ENCODE measurements around the gene CNTN1.

CNTN1 gene

DNA sequence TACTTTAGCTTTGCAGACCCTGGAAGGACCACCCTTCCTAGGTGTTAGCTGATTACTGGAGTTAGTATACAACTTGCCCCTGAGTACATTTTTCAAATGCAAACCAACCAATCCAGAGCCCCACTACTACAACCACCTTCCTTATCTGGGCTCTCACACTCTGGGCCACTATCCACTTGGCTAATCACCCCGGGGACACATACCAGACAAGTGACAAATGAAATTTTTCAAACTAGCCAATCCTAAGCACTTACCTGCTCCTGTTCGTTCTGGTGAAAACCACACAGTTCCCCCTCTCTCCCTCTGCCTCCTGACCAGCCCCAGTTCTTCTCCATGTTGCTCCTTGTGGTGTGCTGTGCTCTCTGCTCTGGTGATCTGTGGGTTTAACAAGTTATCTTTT lies 140.4 kb downstream of the CNTN1 start:
- no peaks in the 10 kb centered on the region for H3K36me3 ChIP-seq
- H3K4me3 ChIP-seq (ENCODE audit: low read depth, low read length): no peak overlapping the region
- DNase-seq: no peak
- no peaks in the 10 kb centered on the region for H3K27me3 ChIP-seq (ENCODE audit: insufficient read depth, low read depth, severe bottlenecking)
- TF ChIP-seq CTCF (IDR thresholded peaks at IDR 0.05; ENCODE audit: low read depth, low read length): no peak
- no peaks in the 10 kb centered on the region for H3K9me3 ChIP-seq (ENCODE audit: severe bottlenecking)
- H3K27ac ChIP-seq: no peak overlapping the region

DNA sequence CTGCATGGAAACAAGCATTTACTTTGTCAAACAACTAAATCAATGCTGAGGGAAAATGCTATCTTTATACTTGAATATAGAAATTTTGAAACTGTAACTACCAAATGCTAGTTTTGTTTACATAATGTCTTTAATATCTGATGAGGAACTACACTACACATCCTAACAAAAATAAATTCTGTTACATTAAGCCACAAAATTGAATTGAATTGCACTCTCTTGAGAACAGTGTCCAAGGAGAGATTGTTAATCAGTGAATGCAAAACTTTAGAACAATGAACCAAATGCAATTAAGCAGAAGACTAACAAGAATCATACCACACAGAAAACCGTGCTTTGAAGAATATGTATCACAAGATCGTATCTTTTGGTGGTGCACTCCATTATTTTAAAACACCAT lies 141.6 kb downstream of the CNTN1 start:
- Histone ChIP-seq H3K36me3 (no peaks in the 10 kb centered on the region), H3K9me3 (ENCODE audit: severe bottlenecking) (no peaks in the 10 kb centered on the region), H3K27me3 (ENCODE audit: insufficient read depth, low read depth, severe bottlenecking) (no peaks in the 10 kb centered on the region), H3K4me3 (ENCODE audit: low read depth, low read length) (no peak overlapping the region), H3K27ac (no peak overlapping the region)
- no peak for DNase-seq
- no peak for TF ChIP-seq CTCF (IDR thresholded peaks at IDR 0.05; ENCODE audit: low read depth, low read length)

GRCh38 chr12:40834321-40834720 lies 142.1 kb downstream of the CNTN1 start:
- TF ChIP-seq CTCF (IDR thresholded peaks at IDR 0.05; ENCODE audit: low read depth, low read length): no peak
- no peak overlapping the region for H3K27ac ChIP-seq
- H3K27me3 ChIP-seq (ENCODE audit: insufficient read depth, low read depth, severe bottlenecking): no peaks in the 10 kb centered on the region
- no peaks in the 10 kb centered on the region for H3K9me3 ChIP-seq (ENCODE audit: severe bottlenecking)
- no peak overlapping the region for H3K4me3 ChIP-seq (ENCODE audit: low read depth, low read length)
- no peak for DNase-seq
- no peaks in the 10 kb centered on the region for H3K36me3 ChIP-seq

- Histone ChIP-seq H3K27ac (no peak overlapping the region), H3K36me3 (no peaks in the 10 kb centered on the region), H3K27me3 (ENCODE audit: insufficient read depth, low read depth, severe bottlenecking) (no peaks in the 10 kb centered on the region), H3K9me3 (ENCODE audit: severe bottlenecking) (no peaks in the 10 kb centered on the region), H3K4me3 (ENCODE audit: low read depth, low read length) (no peak overlapping the region)
- DNase-seq: no peak
- TF ChIP-seq CTCF (IDR thresholded peaks at IDR 0.05; ENCODE audit: low read depth, low read length): no peak
These were observed 145.7 kb downstream of the CNTN1 start for GRCh38 chr12:40837891-40838429.

- no peaks in the 10 kb centered on the region for H3K36me3 ChIP-seq
- H3K9me3 ChIP-seq (ENCODE audit: severe bottlenecking): no peaks in the 10 kb centered on the region
- no peak for TF ChIP-seq CTCF (IDR thresholded peaks at IDR 0.05; ENCODE audit: low read depth, low read length)
- no peak overlapping the region for H3K4me3 ChIP-seq (ENCODE audit: low read depth, low read length)
- H3K27me3 ChIP-seq (ENCODE audit: insufficient read depth, low read depth, severe bottlenecking): no peaks in the 10 kb centered on the region
- H3K27ac ChIP-seq: no peak overlapping the region
- DNase-seq: no peak
These were observed 151.3 kb downstream of the CNTN1 start for GRCh38 chr12:40843495-40843894.

DNA sequence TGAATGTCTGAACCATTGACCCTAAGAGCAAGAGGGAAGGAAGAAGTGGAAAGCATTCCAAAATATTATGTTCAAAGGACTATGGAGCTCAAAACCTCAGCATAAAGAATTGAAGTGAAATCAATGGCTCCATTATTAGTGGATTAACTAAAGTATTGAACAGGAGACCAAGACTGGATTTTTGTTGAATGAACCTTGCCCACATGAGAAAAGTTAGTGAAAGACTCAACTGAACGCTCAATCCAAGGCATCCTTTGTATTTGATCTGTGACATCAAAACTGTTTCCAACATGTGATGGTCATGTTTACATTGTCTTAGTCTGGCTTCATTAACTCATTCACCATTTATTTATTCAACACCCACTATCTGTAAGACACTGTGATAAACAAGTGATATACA lies 161.0 kb downstream of the CNTN1 start:
- no peaks in the 10 kb centered on the region for H3K27me3 ChIP-seq (ENCODE audit: insufficient read depth, low read depth, severe bottlenecking)
- H3K4me3 ChIP-seq (ENCODE audit: low read depth, low read length): no peak overlapping the region
- H3K27ac ChIP-seq: no peak overlapping the region
- DNase-seq: no peak
- H3K9me3 ChIP-seq (ENCODE audit: severe bottlenecking): no peaks in the 10 kb centered on the region
- H3K36me3 ChIP-seq: no peaks in the 10 kb centered on the region
- no peak for TF ChIP-seq CTCF (IDR thresholded peaks at IDR 0.05; ENCODE audit: low read depth, low read length)
